GM23338 (cell line): ENCODE results near the gene FUCA1. TPM values are rescaled to one million over a fixed set of nuclear protein-coding genes. Genes with fewer than 3 reads are reported as not detected.

Experiments
- CREB1 ChIP-seq: fragments of 250-450 bp; sonication (Bioruptor Pico); IDR thresholded peaks from 2 replicates; pipeline ENCODE4 v1.5.0; 2020; ENCODE audit warnings: low read depth, mild to moderate bottlenecking, moderate library complexity
- ETS1 ChIP-seq: IDR thresholded peaks from 2 replicates; pipeline ENCODE4 v1.6.1; 2016; ENCODE audit warnings: antibody characterized with exemption
- EZH2 ChIP-seq: fragments of 200-600 bp; sonication (generic); IDR thresholded peaks from one replicate; pipeline ENCODE4 v1.8.0; 2017; ENCODE audit warnings: antibody characterized with exemption, mild to moderate bottlenecking, low read depth; ENCODE audit not compliant: unreplicated experiment
- NANOG ChIP-seq: IDR thresholded peaks from 2 replicates; pipeline ENCODE4 v1.6.1; 2016; ENCODE audit warnings: antibody characterized with exemption, borderline replicate concordance
- POLR2AphosphoS5 ChIP-seq: IDR thresholded peaks from 2 replicates; pipeline ENCODE4 v1.6.1; 2016; ENCODE audit warnings: antibody characterized with exemption, low read depth
- STAT1 ChIP-seq: IDR thresholded peaks from one replicate; pipeline ENCODE4 v1.6.1; 2016; ENCODE audit warnings: antibody characterized with exemption; ENCODE audit not compliant: unreplicated experiment
- ZNF331 ChIP-seq: fragments of 250-450 bp; sonication (Bioruptor Pico); IDR thresholded peaks from 2 replicates; pipeline ENCODE4 v1.5.0; 2020; ENCODE audit warnings: low read depth, mild to moderate bottlenecking, moderate library complexity
- ZNF462 ChIP-seq: fragments of 250-450 bp; sonication (Bioruptor Pico); IDR thresholded peaks from 2 replicates; pipeline ENCODE4 v1.5.0; 2020; ENCODE audit warnings: mild to moderate bottlenecking, moderate library complexity
- polyA plus RNA-seq: library from polyadenylated mRNA; unstranded; fragments of >200 nt; fragmentation: Nextera tagmentation; extraction: Ambion mirVana; gene quantifications from 2 replicates; pipeline ENCODE4 v1.2.1, GENCODE V29; 2016
- total RNA-seq: library from RNA; depleted of rRNA; stranded (reverse); fragments of >200 nt; shearing (Covaris generic); gene quantifications from 2 replicates; pipeline ENCODE4 v1.2.3, GENCODE V29; 2014

Gene FUCA1
- total and polyA plus RNA-seq, 2 experiments from 2014 or later = 4.4 to 8.5 TPM

GRCh38 chr1:23797478-23798448 is 70.3 kb downstream of the FUCA1 start (continued):
- no peak for TF ChIP-seq ZNF462 (CRISPR knock-in tag)
- TF ChIP-seq EZH2 = no peak
- no peak for TF ChIP-seq STAT1
- TF ChIP-seq POLR2AphosphoS5 = no peak
- TF ChIP-seq CREB1 (CRISPR knock-in tag) = no peak
- no peak for TF ChIP-seq ZNF331 (CRISPR knock-in tag)
- TF ChIP-seq ETS1 = no peak
- no peak for TF ChIP-seq NANOG
